NCI-H345 (cell line): ENCODE measurements around the gene FAM83D.

ENCODE experiments used
- DNase-seq: peaks from one replicate; lab custom pipeline; 2025; lab: John Stamatoyannopoulos, UW

Gene FAM83D

GRCh38 chr20:38926142-38926933 is at the start of gene FAM83D:
FAM83D (plus strand) TSS chr20:38926417; CDS start chr20:38926443, 26 bp downstream.
- peak; percentile 99 for DNase-seq

DNA sequence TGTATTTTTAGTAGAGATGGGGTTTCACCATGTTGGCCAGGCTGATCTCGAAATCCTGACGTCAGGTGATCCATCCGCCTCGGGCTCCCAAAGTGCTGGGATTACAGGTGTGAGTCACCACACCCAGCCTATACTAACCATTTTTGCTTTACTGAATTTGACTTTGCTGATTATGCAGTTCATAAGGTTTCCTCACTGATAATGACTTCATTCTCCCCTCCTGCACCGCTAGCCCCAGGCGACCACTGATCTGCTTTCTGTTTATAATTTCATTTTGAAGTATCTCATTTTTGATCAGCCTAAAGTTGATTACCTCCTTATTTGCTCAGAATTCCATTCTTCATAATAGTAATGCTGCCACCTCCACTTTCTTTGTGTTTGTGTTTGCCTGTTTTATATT is 48.7 kb upstream of the FAM83D start:
- no peak for DNase-seq

GRCh38 chr20:38878866-38879265 is 47.4 kb upstream of the FAM83D start:
- DNase-seq = no peak

DNA sequence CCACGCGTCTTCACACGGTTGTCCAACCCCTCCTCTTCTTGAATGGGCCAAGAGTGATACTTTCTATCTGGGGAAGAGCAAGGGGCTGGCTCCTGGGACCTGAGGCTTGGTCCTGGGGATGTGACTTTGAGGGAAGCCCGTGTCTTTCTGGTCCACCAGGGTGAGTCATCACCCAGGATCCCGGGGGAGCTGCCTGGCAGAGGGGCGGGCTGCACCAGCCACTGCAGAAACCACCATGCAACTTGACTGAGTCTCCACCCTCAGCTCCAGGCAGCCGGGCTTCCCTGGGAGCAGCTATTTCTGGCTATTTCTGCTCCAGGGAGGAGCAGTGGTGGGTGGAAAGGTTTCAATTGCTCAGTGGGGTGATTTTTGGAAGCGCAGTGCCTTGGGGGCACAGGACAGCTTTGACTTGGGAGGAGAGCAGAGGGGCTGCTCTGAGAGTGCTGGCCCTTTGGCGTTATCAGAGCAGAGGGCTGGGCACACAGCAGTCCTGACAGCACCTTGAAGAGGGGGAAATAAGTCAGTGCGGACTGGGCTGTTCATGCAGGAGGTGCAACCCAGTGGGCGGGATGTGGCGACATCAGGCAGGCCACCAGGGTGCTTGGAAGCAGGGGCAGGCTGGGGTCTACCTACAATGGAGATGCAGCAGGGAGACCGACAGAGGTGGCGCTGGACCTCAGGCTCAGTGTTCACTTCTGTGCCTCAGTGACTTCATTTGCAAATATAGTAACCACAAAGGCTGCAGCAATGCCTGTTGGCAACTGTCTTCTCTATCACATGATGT is 45.1 kb upstream of the FAM83D start:
- DNase-seq = peak; percentile 22

- no peak for DNase-seq
Observed at GRCh38 chr20:38881806-38882440, 44.3 kb upstream of the FAM83D start.

- DNase-seq = no peak
Observed at GRCh38 chr20:38882600-38882999, 43.6 kb upstream of the FAM83D start.

DNA sequence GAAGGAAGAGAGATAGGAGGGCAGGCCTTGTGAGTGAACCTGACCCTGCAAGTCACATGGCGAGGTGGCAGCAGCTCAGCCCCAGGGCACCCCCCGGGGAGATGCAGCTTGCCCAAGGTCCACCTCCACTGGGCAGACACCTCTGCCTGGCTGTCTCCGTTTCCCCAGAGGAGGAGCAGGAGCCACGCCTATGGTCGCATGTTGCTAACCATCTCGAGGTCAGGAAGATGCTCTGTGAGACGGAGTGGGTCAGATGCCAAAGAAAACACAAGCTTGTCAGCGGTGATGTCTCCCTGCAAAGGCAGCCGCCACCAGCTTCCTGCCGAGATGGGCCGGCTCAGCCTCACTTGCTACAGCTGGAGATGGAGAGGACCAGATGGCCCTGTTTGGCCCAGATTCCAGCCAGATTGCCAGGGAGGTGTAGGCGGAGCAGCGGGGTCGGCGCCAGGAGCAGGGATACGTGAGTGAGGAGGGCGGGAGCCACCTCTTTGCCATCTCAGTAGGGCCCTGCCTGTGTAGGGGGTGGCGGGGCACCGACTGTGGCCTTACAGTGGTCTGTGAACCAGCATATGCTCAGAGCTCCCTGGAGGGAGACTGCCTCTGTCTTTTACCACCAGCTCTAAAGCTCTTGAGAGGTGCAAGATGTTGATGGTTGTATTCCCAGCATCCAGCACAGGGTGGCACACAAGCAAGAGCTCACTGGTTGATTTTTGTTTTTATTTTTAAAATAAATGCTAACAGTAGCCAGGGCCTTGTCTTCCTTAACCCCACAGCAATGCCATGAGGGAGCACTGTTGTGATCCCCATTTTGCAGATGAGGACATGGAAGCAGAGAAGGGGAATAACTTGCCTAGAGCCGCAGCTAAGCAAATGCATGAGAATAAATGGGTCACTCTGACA is 42.9 kb upstream of the FAM83D start:
- DNase-seq = peak; percentile 55

DNA sequence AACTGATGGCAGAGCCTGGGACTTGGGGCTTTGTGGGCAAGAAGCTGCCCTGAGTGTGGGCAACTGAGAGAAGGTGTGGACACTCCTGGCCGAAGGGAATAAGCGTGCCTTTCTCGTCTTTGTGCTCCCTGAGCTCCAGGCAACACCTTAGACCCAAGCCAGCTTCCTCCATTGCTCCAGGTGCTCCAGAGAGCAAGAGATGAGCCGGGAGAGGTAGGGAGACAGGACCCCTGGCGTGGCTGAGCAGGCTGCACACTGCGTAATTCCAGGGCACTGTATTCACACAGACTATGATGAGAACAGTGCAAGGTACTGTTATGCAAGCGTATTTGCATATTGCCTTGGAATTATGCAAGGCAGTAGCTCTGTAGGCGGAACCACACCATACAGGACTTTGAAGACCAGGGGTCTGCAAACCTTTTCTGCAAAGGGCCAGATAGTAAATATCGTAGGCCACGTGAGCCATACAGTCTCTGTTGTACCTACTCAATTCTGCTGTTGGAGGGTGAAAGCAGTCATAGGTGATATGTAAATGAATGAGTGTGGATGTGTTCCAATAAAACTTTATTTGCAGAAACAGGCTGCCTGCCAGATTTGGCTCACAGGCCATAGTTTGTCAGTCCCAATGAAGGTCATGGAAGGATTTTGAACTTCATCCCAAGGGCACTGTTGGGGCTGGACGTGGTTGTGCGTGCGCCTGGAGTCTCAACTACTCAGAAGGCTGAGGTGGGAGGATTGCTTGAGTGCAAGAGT is 42.1 kb upstream of the FAM83D start:
- no peak for DNase-seq

- no peak for DNase-seq
Observed at GRCh38 chr20:38885357-38885756, 40.9 kb upstream of the FAM83D start.

GRCh38 chr20:38888059-38888831 is 38.0 kb upstream of the FAM83D start:
- no peak for DNase-seq

GRCh38 chr20:38889050-38889449 is 37.2 kb upstream of the FAM83D start:
- DNase-seq = no peak

GRCh38 chr20:38889792-38890496 is 36.3 kb upstream of the FAM83D start:
- DNase-seq = no peak

GRCh38 chr20:38890497-38890818 is 35.8 kb upstream of the FAM83D start:
- DNase-seq = no peak

GRCh38 chr20:38892091-38892981 is 33.9 kb upstream of the FAM83D start:
- DNase-seq = no peak

DNA sequence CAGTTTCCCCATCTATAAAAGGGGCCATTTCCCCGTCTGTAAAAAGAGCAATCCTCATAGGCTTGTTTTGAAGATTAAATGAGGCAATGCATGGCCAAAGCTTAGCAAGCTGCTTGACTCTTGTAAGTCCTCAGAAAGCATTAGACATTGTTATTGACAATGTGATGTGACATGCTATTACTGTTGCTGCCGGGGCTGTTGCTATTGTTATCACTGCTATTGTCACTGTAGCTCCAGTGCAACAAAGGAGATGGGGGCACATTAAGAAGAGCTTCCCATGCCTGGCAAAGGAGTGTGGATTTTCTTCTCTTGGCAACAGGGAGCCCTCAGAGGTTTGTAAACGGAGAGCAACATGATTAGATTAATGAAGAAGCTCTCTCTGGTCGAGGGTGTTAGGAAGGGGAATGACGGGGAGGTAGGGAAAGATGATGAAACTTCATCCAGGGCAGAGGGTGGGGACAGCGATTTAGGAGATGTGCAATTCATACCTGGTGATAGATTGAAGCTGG is 33.1 kb upstream of the FAM83D start:
- peak; percentile 74 for DNase-seq

DNA sequence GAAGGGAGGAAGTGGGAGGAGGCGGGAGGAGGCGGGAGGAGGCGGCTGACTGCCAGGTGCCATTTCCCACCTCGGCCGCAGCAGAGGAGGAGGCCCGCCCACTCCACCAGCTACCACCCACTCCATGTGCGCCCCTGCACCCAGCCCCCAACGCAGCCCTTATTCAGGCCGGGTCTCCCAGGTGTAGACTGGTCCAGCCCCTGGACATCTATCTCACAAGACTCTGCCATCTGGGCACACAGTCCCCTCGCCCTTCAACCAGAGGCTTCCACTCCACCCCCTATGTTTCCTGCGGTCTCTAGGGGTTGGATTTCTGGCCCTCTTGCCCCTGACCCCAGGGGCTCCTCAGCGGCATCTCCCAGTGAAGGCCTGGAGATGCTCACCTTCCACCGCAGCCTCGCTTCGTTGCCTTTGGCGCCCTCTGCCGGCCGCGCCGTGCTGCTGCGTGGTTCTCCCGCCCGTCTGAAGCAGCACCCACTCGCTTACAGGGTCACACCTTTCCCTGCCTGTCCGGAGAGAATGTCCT is 32.6 kb upstream of the FAM83D start:
- peak; percentile 78 for DNase-seq

- peak; percentile 78 for DNase-seq
Observed at GRCh38 chr20:38894091-38894847, 31.9 kb upstream of the FAM83D start.
